GM10847 (cell line): ENCODE results near the gene MANF.

ENCODE experiments used
- POLR2A ChIP-seq: IDR thresholded peaks from 2 replicates; pipeline ENCODE4 v1.6.1; 2011; ENCODE audit not compliant: insufficient read length; ENCODE audit errors: extremely low read depth

Gene MANF

DNA sequence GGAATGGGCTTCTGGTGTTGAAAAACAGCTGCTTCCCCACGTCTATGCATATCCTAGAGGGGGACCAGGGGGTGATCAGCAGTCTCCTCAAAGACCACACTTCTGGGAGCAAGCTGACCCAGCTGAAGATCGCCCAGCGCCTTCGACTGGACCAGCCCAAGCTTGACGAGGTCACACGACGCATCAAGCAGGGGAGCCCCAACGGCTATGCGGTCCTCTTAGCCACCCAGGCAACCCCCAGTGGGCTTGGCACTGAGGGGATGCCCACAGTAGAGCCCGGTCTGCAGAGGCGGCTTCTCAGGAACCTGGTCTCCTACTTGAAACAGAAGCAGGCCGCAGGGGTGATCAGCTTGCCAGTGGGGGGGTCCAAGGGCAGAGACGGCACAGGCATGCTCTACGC lies 8.5 kb downstream of the MANF start:
- TF ChIP-seq POLR2A, result no peak

DNA sequence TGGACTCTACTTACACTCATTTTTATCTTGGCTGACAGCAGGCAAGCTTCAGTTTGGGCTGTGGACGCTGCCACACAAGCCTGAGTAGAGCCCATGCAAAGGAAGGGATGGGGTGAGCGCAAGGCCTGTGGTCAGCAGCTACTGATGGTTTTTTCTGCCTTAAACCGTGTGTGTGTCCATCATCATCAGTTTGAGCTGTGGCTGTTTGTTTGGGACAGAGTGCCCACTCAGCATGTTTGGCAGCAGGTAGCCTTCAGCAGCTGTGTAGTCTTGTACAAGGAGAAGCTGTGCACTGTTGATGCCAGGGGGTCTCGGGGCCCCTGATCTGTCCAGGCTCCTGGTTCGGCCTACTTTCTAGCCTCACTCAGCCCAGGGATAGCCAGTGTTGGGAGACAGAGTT lies 9.4 kb downstream of the MANF start:
- TF ChIP-seq POLR2A, result no peak

DNA sequence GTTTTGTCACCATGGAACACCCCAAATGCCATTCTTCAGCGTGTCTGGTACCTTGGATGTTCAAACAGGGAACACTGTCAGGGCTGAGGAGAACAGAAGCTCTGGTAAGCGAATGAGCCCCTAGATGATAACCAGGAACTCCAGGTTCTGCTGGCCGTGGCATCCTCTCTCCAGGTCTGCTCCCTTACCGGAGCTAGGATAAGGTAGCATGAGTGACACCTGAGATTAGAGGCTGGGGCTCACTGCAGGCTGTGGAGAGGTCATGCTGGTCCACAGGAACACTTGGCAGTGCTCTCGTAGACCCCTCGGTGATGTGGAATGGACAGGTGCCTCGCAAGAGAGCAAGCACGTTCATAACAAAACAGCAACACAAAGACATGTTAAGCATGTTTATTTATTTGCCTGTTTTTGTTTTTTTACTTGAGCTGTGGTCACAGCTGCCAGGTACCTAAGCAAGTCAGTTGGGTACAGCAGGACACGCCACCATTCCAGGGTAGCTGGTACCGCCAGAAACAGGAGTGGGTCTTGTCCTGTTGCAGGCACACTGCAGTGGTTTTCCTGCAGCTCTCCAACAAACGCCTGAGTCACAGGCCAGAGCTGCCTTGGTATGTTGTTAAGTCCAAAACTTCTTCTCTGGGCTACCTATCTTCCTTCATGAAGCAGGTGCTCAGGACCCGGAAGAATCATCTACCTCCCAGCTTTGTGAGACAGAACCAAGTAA lies 10.6 kb downstream of the MANF start:
- TF ChIP-seq POLR2A, result no peak

DNA sequence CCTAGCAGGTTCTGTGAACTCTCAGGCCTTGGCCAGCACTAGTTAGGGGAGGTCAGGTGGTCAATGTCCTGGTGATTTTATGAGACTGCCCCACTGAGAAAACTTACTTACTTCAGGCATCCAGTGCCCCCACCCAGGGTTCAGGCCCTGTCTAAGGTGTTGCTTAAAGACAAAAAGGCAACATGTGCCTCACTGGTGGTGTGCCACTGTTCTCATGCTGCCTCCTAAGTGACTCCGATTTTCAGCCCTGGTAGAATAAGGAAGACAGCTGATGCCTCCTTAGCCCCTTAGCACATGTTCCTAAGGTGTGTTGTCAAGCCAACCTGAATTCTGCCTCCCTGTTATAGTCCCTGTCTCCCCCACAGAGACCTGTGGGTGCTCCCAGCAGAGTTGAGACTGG lies 11.3 kb downstream of the MANF start:
- no peak for TF ChIP-seq POLR2A

DNA sequence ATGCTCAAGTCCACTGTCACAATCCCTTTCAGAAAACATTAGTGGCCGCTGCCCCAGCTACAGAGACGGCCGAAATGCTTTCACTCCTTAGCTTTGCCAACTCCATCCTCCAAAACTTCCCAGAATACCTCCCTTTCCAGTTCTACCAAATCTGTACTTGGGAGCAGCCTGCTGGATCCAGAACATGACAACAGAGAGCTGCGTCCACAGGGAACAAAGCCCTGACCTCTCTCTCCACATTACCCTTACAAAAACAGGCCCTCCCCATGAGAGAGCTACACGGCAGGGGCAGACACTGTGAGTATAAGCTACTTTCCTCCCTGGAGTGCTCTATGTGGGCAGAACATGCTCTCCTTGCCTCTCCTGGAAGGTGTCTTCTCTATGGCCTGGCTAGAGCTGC lies 12.3 kb downstream of the MANF start:
- TF ChIP-seq POLR2A, result no peak

DNA sequence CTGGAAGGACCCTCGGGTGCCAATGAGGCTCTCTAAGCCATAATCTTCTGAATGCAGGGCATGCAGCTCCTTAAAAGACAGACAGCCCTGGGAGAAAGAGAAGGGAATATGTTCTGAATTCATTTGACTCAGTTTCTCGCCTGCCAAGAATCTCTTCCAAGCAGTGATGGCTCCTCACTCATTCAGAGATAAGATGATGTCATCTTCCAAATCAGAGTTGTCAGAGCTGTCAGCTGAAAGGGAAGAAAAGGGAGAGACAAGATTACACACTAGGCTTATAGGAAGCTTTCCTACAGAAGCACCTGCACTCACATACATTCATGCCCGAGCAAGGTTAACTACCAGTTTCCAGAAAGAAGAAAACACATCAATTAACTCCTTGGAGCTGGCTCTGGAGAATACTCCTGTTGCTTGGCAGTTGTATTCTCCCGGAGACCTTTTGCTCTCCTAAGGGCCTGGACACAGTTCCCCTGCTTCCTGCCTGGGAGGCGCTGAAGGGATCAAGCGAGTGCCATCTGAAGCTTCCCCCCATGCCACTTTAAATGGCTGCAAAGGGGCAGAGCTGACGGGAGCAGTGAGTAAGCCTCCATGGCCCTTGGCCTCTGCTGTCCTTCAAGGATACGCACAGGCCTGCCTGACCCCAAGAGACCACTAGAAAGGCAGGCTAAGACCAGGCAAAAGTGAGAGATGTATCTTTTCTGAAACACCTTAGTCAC lies 13.7 kb downstream of the MANF start:
- TF ChIP-seq POLR2A, result no peak

DNA sequence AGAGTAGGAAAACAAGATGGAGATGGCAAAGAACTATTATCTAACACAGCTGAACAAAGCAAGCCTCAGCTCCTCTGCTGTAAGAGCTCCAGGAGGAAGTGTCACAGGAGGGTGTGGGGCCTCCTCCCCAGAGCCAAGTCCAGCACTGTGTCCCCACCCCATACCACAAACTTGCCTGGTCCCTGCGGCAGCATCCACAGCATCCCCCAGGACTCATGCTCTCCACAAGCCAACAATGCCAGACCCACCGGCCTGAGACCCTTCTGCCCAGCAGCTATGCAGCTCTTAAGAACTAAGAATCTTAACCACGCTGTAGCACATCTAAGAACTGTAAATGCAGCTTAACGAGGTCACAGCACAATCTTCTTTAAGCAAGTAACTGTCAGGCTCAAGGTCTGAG lies 15.1 kb downstream of the MANF start:
- TF ChIP-seq POLR2A, result no peak

DNA sequence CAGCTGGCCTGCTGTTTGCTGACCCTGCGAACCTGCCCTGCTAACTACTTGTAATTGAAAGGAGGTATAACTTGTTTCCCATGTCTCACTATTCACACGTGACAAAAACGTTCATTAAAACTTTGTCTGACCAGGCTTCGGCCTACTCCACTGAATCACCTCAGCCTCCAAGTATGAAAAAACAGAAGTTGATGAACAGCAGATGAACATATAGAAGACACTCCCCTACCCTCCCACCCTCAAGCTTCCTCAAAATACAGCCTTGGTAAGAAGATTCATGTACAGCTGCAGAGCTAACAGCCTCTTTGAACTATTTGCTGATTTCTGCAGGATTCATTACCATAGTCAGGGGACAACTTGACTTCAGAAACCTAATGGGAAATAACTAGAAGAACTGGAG lies 16.6 kb downstream of the MANF start:
- TF ChIP-seq POLR2A, result no peak

DNA sequence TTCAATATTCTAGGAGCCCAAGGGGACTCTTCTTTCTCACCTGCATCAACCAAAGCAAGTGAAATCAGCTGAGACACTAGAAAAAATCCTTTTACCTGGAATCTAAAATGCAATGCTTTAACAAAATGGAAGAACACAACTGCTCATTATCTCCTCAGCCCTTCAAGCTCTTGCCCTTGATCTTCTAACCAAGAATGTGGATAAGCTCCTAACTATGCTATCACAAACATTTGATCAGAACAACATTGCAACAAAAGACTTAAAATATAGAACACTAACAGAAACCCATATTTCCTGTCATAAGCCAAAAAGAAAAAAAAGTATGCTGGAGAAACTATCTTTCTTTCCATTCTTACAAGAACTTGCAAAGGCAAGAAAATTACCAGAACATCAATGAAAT lies 18.6 kb downstream of the MANF start:
- no peak for TF ChIP-seq POLR2A

DNA sequence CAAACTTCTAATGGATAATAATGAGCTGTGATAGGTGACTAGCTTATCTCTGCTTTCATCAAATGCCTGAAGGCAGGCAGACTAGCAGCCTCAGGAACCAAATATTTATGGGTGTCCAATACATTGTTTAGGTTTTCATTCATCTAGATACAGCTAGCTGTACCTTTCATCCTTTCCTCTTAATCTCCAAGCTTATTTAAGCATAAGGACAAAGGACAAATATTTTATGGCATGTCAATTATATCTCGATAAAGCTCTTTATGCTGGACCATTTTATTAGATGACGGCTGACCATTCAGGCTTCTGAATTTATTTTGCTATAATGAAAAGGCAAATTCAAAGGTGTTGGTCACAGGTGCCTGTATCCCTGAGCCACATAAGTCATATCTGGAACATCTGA lies 22.9 kb downstream of the MANF start:
- no peak for TF ChIP-seq POLR2A

DNA sequence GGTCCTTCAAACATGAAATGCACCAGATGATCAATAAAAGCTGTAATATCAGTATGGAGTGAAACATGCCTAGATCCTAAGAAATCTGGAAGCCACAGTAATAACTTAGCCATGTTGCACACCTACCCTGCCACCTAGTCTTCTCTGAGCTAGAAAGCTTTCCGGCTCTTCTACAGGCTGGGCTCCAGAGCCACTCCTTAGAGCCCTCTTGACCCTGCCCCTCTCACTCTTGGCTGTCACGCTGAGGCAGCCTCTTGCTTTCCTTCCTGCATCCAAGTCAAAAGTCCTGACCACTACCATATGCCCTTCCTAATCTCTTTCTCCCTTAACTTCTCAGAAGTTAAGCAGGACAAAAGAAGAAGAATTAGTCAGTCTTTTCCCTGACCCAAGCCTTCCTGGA lies 23.7 kb downstream of the MANF start:
- TF ChIP-seq POLR2A, result no peak

DNA sequence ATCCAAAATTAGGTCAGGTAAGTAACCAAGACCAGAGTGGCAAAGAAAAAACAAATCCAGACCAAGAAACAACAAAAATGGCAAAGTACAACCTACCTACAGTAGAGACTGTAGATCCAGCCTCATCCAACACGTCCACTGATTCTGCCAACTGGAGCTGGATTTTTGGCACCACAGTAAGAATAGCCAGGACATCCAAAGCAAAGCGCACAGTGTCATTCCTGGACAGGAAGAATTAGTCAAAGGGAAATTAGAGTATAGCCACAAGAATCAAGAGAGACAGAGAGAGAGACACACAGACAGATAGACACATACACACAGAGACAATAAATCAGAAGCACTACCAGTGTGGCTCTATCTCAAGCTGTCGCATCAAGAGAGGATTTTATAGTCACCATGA lies 37.1 kb downstream of the MANF start:
- TF ChIP-seq POLR2A, result no peak

DNA sequence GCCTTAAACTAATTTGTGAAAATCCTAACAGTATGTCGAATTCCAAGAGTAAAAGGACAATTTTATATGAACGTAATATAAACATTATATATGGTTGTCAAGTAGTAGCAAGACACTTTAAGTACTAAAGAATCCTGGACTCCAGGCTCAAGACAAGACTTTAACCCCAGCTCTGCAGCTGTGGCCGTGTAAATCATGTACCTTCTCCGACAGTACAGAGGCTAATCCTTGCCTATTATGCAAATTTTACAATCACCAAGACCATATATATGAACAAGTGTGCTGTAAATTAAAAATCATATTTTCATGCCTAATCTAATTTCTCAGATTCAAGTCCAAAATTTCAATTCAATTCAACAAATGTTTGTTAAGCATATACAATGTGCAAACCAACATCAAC lies 41.8 kb downstream of the MANF start:
- TF ChIP-seq POLR2A, result no peak

DNA sequence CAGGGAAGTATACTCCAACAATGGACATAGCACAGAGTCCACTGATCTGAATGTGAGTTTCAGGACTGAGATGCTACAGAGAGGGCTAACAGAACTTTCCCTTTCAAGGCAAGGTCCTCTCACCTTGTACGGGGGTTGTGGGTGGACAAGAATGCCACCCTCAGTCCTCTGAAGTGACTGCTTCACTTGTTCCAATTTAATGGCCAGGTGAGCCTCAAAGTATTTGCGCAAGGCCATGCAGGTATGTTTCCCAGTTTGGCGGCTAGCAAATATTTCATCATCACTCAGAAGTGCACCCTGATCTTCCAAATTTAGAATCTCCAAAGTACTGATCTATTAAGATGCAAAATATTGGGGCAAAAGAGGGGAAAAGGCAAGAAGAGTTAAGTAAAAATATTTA lies 44.0 kb downstream of the MANF start:
- TF ChIP-seq POLR2A, result no peak

DNA sequence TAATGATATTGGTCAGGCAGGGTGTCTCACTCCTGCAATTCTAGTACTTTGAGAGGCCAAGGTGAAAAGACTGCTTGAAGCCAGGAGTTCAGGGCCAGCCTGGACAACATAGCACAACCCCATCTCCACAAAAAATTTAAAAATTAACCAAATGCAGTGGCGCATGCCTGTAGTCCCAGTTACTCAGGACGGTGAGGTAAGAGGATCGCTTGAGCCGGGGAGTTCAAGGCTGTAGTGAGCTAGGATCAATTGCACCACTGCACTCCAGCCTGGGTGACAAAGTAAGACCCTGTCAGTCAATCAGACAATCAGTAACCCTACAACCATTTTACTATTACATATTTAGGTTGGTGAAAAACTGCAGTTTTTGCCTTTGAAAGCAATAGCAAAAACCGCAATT lies 49.0 kb downstream of the MANF start:
- no peak for TF ChIP-seq POLR2A

DNA sequence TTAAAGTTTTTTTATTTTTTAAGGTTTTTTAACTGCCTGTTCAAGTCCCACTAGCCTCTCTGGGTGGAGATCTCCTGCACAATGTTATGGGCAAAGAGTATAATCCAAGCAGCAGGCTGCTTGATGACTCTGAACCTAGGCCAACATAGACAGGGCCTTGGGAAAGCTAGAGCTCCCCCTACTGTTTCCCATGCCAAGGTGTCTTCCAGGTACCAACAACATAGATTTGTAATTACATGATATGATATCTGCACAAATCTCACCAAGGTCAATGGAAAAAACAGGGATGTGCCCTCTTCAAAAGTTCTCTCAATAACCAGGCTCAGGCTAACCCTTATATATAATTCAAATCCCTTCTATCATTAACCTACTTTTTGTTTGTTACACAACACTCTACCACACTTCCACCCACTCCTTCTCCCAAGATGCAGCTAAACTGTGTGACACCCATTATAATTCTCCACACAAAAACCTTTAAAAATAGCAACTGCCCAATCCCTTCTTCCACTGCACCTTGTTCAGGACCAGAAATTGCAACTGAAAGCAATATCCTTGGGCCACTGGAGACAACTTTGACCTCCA lies 49.7 kb downstream of the MANF start:
- no peak for TF ChIP-seq POLR2A

DNA sequence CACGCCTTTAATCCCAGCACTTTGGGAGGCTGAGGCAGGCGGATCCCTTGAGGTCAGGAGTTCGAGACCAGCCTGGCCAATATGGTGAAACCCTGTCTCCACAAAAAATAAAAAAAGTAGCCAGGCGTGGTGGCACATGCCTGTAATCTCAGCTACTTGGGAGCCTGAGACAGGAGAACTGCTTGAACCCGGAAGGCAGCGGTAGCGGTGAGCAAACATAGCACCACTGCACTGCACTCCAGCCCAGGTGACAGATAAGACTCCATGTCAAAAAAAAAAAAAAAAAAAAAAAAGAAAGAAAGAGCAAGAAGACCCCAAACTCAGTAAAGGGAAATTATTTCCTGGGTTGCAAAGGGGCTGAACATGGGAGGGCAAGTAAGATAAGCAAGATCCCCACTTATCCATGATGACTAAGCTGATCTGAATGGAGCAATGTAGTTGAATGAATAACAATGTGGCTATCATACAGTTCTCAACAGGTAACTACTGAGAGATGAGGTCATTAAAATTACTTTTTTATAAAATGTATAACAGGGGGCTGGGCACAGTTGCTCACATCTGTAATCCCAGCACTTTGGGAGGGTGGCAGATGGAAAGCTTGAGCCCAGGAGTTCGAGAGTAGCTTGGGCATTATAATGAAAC lies 52.0 kb downstream of the MANF start:
- TF ChIP-seq POLR2A, result no peak
